ENCODE measurements around the gene ZBTB7C.
"Not testable (repeated sequence)": the region's sequence is repeated elsewhere in the genome, so short reads cannot be mapped to it uniquely, and the experiment has no call there.

Gene ZBTB7C

DNA sequence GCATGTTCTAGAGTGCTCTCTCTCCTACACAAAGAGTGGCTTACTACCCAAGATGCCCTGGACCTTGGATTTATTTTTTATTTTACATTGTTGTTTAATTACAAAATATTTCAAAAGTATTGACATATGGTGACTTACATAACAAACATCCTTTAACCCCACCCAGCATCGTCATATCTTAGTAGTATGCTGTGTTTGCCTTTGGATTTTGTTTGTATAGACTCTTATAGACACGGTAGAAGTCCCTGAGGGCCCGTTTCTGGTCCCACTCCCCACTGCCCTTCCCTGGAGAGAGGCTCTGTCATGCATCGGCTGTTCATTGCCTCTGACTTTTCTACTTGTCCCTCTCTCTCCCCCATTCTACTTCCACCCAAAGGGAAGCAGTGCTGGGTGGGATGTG is 112.0 kb downstream of the ZBTB7C start:
- no peak for DNase-seq (ENCODE audit: low read depth in 2 of 2)

DNA sequence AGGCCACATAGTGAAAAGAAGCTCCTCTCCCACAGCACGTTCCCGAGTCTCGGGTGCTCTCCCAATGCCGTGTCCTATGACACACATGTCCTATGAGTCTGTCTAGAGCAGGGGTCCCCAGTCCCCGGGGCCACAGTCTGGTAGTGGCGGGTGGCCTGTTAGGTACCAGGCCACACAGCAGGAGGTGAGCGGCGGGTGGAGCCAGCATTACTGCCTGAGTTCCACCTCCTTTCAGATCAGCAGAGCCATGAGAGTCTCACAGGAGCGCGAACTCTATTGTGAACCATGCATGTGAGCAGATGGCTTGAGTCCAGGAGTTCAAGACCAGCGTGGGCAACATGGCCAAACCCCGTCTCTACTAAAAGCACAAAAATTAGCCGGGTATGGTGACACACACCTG is 112.6 kb downstream of the ZBTB7C start:
- DNase-seq (ENCODE audit: low read depth in 2 of 2): no peak

GRCh38 chr18:48295586-48296311 is 113.4 kb downstream of the ZBTB7C start:
- no peak for DNase-seq (ENCODE audit: low read depth in 2 of 2)

GRCh38 chr18:48294899-48295585 is 114.1 kb downstream of the ZBTB7C start:
- no peak for DNase-seq (ENCODE audit: low read depth in 2 of 2)

DNA sequence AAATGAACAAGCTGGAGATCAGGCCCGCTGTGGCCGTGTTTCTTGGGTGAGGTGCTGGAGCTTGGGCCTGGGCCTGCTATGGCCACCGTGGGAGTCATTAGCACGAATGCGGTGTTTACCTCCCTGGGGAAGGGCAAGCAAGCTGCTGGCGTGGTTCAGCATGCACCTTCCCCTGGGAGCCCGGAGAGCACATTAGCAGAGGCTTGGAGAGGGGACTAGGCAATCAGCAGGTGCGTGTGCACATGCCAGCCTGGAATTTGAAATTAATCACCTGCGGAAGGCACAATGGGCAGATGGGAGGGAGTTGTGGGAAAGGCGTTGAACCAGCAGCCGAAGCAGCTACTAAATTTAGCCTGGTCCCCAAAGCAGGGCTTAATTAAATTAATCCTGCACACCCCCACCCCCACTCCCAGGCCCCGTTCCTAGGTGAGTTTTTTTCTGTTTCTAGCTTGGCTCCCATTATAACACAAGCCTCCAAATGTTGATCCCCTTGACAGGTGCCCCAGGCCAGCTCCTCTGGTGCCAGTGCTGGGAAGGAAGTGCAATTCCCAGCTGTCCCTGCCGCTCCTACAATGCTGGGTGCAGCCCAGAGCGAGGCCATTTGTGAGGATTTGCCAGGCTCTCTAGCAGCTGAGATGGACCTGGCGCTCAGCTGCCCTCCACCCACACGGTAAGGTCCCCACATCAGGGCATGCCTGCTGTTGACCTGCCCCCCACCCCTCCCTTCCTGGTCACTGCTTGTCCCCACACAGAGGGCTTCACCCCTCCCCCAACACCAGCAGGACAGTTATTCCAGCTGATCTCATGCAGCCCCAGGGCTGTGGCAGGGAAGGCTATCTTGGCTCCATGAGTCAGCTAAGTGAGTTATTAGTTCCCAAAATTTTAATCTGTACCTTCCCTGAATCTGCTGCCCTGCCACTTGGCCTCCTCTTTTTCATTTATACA is 115.0 kb downstream of the ZBTB7C start:
- DNase-seq (ENCODE audit: low read depth in 2 of 2): no peak

- DNase-seq (ENCODE audit: low read depth in 2 of 2): no peak
Measured at GRCh38 chr18:48292782-48293424, 116.3 kb downstream of the ZBTB7C start.

DNA sequence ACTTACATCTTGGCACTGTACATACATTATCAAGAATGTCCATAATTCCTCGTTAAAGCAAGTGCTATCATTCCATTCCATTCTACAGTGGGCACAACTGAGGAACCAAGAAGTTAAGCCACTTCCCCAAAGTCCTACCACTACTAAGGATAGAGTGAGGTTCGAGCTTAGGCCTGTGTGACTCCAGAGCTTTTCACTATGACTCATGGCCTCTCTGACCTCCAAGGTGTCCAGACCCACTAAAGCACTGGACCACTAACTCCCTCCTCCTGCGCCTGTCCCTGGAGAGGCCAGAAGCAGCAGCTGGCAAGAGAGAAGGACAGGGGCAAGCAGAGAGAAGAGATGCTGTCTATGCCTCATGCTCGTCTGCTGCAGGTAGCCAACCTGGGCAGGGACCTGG is 117.0 kb downstream of the ZBTB7C start:
- DNase-seq (ENCODE audit: low read depth in 2 of 2): no peak

- DNase-seq (ENCODE audit: low read depth in 2 of 2): no peak
Measured at GRCh38 chr18:48290162-48290926, 118.8 kb downstream of the ZBTB7C start.

DNA sequence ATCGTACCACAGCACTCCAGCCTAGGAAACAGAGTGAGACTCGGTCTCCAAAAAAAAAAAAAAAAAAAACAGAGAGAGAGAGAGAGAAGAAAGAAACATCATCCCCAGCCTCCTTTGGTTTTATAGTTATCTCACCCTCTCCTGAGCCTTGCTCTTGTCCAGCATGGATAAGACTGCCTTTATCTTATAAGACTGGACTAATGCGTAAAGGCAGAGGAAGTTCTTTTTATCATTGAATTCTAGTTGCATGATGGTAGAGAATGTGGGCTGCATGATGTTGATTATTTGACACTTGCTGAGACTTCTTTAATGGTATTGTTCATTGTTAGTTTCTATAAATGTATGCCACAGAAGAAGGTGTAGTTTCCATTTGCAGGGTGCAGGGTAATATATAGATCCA is 124.4 kb downstream of the ZBTB7C start:
- DNase-seq (ENCODE audit: low read depth in 2 of 2): no peak

DNA sequence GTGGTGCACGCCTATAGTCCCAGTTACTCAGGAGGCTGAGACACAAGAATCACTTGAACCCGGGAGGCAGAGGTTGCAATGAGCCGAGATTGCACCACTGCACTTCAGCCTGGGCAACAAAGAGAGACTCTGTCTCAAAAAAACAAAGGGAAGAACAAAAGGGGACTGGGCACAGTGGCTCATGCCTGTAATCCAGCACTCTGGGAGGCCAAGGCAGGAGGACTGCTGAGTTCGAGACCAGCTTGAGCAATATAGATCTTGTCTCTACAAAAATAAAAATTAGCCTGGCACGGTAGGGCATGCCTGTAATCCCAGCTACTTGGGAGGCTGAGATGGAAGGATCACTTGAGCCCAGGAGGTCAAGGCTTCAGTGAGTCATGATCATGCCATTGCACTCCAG is 125.2 kb downstream of the ZBTB7C start:
- DNase-seq (ENCODE audit: low read depth in 2 of 2): not testable (repeated sequence)

DNA sequence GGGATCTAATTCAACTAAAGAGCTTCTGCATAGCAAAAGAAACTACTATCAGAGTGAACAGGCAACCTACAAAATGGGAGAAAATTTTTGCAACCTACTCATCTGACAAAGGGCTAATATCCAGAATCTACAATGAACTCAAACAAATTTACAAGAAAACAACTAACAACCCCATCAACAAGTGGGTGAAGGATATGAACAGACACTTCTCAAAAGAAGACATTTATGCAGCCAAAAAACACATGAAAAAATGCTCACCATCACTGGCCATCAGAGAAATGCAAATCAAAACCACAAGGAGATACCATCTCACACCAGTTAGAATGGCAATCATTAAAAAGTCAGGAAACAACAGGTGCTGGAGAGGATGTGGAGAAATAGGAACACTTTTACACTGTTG is 127.7 kb downstream of the ZBTB7C start:
- not testable (repeated sequence) for DNase-seq (ENCODE audit: low read depth in 2 of 2)

- DNase-seq (ENCODE audit: low read depth in 2 of 2): no peak
Measured at GRCh38 chr18:48279312-48279711, 129.9 kb downstream of the ZBTB7C start.

- DNase-seq (ENCODE audit: low read depth in 2 of 2): no peak
Measured at GRCh38 chr18:48278081-48278480, 131.1 kb downstream of the ZBTB7C start.

GRCh38 chr18:48274301-48274700 is 134.9 kb downstream of the ZBTB7C start:
- DNase-seq (ENCODE audit: low read depth in 2 of 2): no peak

GRCh38 chr18:48270929-48271328 is 138.3 kb downstream of the ZBTB7C start:
- no peak for DNase-seq (ENCODE audit: low read depth in 2 of 2)

- DNase-seq (ENCODE audit: low read depth in 2 of 2): no peak
Measured at GRCh38 chr18:48265328-48265727, 143.9 kb downstream of the ZBTB7C start.

DNA sequence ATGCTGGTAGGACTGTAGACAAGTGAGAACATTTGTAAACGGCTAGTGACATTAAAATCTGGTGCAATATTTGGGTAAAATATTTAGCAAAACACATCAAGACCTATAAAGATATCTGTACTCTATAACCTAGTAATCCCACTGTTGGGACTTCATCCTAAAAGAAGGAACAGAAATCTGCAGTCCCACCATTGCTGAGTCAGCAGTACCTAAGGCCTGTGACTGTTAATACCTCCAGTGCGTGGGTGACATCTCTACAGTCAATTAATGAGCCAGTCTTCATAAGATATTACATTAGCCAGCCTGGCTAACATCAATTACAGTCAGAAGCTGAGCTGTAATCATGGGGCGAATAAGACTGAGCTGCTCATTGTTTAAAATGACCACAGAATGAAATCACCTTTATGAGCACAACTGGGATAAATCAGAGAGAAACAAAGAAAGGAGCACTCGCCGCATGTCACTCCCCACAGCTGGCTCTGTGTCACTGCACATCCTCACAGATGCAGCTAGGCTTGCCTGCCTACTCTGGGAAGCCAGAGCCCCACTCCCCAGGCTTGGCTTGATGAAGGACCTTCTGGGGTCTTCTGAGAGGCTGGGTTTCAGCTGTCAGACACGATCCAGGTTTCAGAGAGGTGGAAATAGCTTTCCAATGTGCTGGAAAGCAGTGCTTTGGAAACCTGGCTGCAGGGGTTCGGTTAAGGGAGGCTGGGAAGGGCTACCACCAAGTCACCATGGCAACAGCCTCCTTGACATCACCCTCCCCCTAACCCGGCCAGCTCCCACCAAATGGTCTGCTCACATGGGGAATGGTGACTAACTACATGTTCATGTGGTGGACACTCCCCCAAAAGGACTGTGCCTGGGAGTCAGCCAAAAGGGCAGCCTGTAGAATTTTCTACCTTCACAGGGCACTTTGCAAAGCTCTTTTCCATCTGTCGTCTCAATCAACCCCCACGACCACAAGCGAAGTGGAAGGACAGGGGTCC is 145.0 kb downstream of the ZBTB7C start:
- no peak for DNase-seq (ENCODE audit: low read depth in 2 of 2)

DNA sequence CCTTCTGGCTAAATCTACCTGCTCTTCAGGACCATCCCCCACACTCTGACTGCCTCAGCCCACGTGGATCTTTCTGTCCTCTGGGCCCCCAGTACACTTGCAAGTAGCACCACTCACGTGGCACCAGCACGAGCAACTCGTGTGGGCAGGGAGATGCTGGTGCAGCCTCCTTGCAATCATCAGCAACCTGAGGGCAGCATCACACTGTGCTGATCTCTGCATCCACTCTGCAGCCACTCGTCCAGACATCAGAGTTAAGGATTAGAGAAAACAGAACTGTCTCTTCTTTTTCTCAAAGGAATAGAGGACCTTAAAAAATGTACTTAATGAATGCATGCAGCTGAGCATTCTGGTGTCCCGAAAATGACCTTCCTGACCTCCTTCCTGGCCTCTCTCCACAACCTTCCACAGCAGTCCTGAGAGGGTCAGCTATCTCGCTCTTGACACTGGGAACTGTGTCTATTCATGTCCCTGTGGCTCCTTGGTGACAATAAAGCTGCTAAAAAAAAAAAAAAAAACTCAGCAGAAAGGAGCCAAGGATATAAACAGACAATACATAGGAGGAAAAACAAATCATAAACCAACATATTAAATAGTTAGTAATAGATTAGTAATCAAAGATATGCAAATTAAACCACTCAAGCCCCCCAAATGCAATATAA is 145.9 kb downstream of the ZBTB7C start:
- DNase-seq (ENCODE audit: low read depth in 2 of 2): no peak

GRCh38 chr18:48260237-48260636 is 148.9 kb downstream of the ZBTB7C start:
- no peak for DNase-seq (ENCODE audit: low read depth in 2 of 2)

Data from stimulated activated CD4-positive, alpha-beta T cell treated with anti-CD3 and anti-CD28 coated beads, Interleukin-12 subunit alpha, Interleukin-12 subunit beta, amount 100 ng/mL, for 24 hours (primary cell).